Keratinocyte (primary cell): Measurements from ENCODE around the gene MXI1.

Experiments used
- EZH2 ChIP-seq: IDR thresholded peaks from one replicate; pipeline ENCODE4 v1.6.1; 2012; ENCODE audit warnings: inconsistent platforms, mild to moderate bottlenecking, low read length, moderate library complexity
- TF ChIP-seq, protein P1 (sequence below), 3 experiments: IDR thresholded peaks in 1 of 3; conservative IDR thresholded peaks in 1 of 3; optimal IDR thresholded peaks in 1 of 3; 2 replicates in 2 of 3; 3 replicates in 1 of 3; pipeline versions ENCODE3 to v1.5.1; 2011; ENCODE audit warnings: low read length in 3 of 3, mild to moderate bottlenecking in 3 of 3, moderate library complexity in 2 of 3, control low read depth in 1 of 3, inconsistent platforms in 1 of 3; ENCODE audit not compliant: insufficient read depth in 2 of 3; ENCODE audit errors: extremely low read depth in 1 of 3

DNA sequence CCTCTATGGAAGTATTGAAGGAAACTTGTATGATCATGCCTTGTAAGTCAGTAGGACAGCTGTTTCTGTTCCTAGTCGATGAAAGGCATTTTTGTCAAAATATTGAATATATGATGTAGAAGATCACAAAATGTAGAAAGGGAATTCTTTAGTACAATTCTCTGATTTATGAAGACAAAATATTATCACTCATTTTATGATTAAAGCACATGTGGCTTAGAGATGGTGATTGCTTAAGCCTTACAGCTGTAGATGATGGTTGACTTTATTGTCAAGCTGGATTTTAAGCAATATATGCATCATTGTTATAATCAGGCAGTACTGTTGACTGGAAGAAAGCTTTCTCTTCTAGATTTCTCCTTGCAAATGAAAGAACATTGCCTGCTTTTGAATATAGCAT is 26.4 kb downstream of the MXI1 start:
- TF ChIP-seq, protein P1, sequence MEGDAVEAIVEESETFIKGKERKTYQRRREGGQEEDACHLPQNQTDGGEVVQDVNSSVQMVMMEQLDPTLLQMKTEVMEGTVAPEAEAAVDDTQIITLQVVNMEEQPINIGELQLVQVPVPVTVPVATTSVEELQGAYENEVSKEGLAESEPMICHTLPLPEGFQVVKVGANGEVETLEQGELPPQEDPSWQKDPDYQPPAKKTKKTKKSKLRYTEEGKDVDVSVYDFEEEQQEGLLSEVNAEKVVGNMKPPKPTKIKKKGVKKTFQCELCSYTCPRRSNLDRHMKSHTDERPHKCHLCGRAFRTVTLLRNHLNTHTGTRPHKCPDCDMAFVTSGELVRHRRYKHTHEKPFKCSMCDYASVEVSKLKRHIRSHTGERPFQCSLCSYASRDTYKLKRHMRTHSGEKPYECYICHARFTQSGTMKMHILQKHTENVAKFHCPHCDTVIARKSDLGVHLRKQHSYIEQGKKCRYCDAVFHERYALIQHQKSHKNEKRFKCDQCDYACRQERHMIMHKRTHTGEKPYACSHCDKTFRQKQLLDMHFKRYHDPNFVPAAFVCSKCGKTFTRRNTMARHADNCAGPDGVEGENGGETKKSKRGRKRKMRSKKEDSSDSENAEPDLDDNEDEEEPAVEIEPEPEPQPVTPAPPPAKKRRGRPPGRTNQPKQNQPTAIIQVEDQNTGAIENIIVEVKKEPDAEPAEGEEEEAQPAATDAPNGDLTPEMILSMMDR (optimal IDR thresholded peaks at IDR 0.05 in 1 of 3, IDR thresholded peaks at IDR 0.05 in 1 of 3, conservative IDR thresholded peaks at IDR 0.05 in 1 of 3; ENCODE audit: extremely low read depth in 1 of 3, insufficient read depth in 2 of 3, low read length in 3 of 3): no peak
- TF ChIP-seq EZH2: no peak
